ENCODE results near the gene MIX23.

- no peak for TF ChIP-seq CTCF (tag by site-specific recombination; IDR thresholded peaks at IDR 0.05)
- no peak for TF ChIP-seq ZNF2 (tag by site-specific recombination; IDR thresholded peaks at IDR 0.05)
- TF ChIP-seq ZNF621 (tag by site-specific recombination; IDR thresholded peaks at IDR 0.05) = no peak
- no peak for TF ChIP-seq ZNF768 (tag by site-specific recombination; IDR thresholded peaks at IDR 0.05)
- TF ChIP-seq RBAK (tag by site-specific recombination; IDR thresholded peaks at IDR 0.05) = no peak
- no peak for TF ChIP-seq KLF16 (tag by site-specific recombination; IDR thresholded peaks at IDR 0.05)
Observed at GRCh38 chr3:122403489-122403888, 20.5 kb upstream of the MIX23 start.
